Activated T-helper 1 cell treated with anti-CD3 and anti-CD28 coated beads, Interleukin-2, amount 50 U/mL, for 16 hours (primary cell): ENCODE measurements around the gene HTT.

Experiments used
- DNase-seq, 2 donors: peaks; one replicate each; pipeline ENCODE4 v3.0.0-alpha.2; 2020; ENCODE audit warnings: low read depth in 1 of 2, low spot score in 1 of 2

The HTT gene

DNA sequence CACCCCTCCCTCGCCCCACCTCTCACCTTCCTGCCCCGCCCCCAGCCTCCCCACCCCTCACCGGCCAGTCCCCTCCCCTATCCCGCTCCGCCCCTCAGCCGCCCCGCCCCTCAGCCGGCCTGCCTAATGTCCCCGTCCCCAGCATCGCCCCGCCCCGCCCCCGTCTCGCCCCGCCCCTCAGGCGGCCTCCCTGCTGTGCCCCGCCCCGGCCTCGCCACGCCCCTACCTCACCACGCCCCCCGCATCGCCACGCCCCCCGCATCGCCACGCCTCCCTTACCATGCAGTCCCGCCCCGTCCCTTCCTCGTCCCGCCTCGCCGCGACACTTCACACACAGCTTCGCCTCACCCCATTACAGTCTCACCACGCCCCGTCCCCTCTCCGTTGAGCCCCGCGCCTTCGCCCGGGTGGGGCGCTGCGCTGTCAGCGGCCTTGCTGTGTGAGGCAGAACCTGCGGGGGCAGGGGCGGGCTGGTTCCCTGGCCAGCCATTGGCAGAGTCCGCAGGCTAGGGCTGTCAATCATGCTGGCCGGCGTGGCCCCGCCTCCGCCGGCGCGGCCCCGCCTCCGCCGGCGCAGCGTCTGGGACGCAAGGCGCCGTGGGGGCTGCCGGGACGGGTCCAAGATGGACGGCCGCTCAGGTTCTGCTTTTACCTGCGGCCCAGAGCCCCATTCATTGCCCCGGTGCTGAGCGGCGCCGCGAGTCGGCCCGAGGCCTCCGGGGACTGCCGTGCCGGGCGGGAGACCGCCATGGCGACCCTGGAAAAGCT is at the start of gene HTT, which contains the start of gene HTT-AS:
Gene HTT, plus strand, starts transcription at position 604 of the 768 bp plus-strand sequence. Its CDS starts 145 bp downstream, at position 749.
Gene HTT-AS, minus strand, starts transcription at position 461 of the 768 bp plus-strand sequence.
- peak; percentile 93 to 98 for DNase-seq

DNA sequence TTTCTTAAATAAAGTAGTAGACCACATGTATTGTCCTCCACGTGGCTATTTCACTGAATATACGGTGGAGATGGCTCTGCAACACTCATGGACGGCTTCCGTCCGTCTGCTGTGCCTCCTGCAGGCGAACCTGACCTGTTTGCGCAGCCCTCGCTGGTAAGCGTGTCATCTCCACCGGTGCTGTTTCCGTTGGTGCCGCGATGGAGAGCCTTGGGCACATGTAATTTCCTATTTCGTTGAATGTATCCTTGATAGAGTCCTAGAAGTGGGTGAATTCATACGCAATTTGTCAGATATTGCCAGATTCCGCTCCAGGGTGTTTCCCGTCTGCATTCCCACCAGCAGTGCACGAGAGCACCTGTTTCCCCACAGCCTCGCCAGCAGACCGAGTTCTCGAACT is 48.6 kb upstream of the HTT start:
- no peak for DNase-seq

GRCh38 chr4:3026540-3026939 is 47.9 kb upstream of the HTT start:
- no peak for DNase-seq

GRCh38 chr4:3029464-3029863 is 45.0 kb upstream of the HTT start:
- DNase-seq, result no peak

DNA sequence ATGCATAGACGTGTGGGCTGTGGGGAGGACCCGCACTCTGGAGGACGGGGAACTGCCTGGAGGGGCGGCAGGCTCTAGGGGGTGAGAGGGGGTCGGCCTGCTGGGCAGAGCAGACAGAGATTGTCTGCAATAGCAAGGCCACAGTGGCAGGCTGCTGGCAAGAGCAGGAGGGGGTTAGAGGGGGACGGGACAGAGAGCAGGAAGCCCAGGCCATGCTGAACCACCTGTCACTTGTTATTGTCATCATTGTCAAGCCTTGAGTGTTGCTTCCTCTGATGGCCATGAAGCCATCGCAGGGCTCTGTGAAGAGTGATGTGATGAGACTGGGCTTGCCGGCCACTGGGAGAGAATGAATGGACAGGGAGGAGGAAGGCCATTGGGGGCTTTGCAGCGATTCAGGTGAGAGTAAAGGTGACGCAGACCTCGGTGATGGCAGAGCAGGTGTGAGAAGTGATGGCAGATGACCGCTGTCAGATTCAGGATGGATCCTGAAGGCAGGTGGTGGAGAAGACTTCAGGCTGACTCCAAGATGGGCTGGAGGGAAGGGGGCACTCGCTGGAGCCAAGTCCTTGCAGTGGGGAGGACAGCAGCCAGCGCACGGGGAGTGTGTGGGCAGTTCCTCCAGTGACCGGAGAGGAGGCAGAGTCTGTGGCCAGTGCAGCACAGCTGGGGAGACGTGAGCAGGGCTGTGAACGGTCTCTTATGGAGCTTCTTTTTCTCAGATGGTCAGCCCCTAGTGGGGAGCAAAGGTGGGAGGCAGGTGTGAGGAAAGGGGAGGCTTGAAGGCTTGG is 43.7 kb upstream of the HTT start:
- no peak for DNase-seq

- DNase-seq, result no peak
These were observed 43.0 kb upstream of the HTT start for GRCh38 chr4:3031357-3032082.

- DNase-seq, result no peak
These were observed 40.2 kb upstream of the HTT start for GRCh38 chr4:3034231-3034630.

DNA sequence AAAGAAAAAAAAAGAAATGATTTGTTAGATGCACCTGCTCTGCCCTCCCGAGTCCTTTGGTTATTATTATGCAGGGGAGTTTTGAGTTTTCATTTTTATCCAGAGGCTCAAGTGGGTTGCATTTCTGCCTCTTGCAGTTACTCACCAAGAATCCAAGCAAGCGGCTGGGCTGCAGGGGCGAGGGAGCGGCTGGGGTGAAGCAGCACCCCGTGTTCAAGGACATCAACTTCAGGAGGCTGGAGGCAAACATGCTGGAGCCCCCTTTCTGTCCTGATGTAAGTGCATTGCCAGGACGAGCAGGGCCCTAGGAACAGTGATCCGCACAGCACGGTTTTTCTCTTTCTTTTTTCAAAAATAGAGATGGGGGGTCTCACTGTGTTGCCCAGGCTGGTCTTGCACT is 39.2 kb upstream of the HTT start:
- DNase-seq, result no peak

DNA sequence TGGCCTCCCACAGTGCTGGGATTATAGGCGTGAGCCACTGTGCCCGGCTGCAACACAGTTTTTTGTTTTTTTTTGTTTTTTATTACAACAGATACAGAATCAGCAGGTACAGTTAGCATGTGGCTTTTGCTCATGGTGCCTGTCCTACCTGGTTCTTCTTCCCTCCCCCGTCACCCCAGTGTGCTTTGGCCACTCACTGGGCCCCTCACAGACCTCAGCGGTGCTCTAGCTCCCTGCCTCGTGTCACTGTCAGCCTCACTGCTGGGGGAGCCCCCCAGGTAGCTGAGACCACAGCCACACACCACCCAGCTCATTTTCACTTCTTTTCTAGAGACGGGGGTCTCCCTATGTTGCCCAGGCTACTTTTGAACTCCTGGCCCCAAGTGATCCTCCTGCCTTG is 38.8 kb upstream of the HTT start:
- DNase-seq, result no peak

DNA sequence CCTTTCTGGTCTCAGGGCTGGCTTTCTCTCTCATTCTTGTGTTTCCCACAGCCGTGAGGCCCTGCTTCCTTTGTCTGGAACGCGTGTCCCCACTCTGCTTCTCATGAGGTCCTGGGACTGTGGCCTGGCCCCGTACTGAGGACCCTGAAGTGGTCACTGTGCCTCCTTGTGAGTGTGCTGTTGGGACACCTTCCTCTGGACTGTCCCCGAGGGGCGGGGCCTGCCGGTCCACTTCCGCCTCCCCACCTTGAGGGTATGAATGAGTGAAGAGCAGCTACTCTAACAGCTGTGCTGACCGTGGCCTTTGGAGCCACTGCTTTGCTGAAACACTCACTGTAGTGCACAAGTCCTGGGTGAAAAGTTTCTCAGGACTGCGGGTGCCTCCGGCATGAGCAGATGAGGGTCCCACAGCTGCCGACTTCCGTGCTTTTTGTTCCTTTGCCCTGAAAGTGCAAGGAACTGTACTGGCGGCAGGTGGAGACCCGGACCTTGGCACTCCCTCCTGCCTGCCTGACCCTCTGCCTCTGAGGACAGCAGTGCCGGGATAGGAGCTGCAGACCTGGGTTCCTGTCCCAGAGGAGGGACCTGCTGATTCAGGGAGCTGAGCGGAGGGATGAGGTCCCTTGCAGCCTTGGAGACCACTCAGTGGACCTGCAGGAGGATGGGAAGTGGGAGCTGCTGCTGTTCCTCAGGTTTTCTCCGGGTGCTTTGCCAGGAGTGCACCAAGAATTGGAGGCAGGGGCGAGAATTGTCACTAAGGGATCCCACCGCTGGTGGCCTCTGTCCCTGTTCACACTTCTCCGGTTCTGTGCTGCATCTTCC is 38.1 kb upstream of the HTT start:
- DNase-seq, result no peak

DNA sequence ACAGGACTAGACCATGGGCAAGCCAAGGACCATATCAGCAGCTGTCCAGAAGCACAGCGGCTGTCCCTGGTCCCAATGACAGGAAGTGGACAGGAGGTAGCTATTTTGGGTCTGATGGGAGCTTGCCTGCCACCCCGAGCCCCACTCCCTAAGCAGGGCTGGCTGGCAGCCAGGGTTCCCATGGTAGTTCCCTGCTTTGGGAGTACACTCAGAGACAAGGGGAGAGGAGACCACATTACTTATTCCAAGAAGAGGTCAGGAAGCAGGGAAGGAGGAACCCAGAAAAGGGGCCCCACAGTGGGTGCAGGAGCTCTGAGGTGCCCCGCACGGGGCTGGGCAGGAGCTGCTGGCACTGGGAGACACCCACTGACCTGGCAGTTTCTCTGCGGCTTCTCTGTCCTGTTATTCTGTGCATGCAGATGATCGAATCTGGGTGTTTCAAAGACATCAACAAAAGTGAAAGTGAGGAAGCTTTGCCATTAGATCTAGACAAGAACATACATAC is 36.5 kb upstream of the HTT start:
- no peak for DNase-seq

- DNase-seq, result no peak
These were observed 34.6 kb upstream of the HTT start for GRCh38 chr4:3039706-3040366.

DNA sequence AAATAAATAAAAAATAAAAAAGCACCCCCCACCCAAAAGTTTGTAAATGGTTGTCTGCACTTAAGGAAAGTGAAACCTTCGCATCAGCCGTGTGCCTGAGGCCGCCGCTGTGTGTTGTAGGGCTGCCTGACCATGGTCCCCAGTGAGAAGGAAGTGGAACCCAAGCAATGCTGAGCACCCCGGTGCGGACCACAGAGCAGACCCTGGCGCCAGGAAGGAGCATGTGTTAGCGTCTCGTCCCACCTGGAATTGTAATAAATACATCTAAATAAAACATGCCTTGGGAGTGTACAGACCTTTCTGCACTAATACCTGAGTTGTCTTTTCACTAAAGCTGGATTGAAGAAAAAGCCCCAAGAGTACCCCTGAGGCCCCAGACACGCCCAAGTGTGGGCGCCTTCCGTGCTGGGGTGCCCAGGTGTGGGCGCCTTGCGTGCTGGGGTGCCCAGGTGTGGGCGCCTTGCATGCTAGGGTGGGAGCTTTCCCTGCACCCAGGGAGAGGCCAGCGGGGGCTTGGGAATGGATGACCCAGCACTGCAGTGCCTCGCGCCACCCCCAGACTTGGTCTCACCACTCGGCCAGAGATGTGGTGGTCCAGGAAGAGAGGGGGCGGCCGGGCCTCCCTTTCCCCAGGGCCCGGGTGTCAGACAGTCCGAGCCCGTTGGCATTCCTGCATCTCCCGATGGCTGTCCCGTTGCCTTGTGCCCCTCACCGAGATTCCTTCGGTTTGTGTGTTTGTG is 33.9 kb upstream of the HTT start:
- DNase-seq, result no peak

DNA sequence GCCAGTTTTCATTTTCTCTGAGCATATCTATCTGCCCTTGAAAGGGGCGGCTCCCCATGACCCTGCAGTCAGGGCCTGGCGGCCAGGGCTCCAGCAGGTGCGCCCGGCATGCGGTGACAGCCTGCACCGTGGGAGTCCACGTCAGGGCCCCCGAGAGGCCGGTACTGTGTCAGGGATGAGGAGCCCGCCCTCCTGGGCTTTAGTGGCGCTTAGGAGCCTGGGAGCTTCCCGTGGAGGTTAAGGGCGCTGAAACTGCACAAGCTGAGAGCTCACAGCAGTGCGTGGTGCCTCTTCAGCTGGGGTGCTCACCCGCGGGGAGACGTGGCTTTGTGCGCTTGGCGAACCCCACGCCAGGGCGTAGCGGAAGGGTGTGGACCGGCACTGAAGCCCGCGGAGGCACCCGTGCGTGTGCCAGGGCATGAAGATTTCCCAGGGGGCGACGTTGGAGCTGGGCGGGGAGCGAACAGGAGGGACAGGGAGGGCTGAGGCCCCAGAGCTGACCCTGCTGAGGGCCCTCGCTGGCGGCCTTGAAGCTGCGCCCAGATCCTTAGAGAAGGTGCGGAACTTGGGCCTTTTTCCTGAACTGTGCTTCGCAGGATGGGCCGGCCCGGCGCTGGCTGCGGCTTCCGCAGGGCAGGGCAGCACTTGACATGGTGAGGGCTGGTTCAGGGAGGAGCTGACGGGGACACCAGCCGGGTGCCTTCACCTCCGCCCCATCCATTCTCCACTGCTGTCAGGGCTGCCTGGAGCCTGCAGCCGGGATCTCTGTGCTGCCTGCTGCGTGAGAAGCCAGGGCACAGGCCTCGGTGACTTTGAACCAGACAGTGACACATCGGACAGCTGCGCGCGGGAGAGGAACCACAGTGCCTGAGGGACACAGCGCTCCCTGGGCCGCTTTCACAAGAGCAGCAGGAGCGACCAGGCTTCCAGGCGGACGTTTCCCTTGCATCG is 33.0 kb upstream of the HTT start:
- peak in 1 of 2 donors; percentile 7 for DNase-seq

GRCh38 chr4:3042226-3042625 is 32.3 kb upstream of the HTT start:
- no peak for DNase-seq

DNA sequence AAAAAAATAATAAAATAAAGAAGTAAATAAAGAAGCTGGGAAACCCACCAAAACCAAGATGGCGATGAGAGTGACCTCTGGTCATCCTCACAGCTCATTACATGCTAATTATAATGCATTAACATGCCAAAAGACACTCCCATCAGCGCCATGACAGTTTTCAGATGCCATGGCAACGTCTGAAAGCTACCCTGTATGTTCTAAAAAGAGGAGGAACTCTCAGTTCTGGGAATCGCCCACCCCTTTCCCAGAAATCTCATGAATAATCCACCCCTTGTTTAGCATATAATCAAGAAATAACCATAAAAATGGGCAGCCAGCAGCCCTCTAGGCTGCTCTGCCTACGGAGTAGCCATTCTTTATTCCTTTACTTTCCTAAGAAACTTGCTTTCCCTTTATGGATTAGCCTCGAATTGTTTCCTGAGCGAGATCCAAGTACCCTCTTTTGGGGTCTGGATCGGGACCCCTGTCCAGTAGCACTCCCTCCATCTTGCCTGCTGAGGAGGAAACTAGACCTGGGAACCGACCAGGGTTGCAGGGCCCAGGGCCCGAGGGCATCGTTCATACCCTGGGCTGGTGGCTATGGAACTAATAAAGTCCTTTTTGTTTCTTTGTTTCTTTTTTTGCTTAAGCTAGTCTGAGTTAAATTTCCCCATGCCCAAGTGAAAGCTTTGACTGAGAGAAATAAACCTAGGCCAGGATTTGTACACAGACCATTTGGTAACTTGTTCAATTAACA is 31.0 kb upstream of the HTT start:
- DNase-seq, result no peak
